SU-DHL-6 (cell line): ENCODE data around the gene RHOBTB3.

Experiments used
- EZH2phosphoT487 ChIP-seq: fragments of 200-600 bp; sonication (generic), shearing (Covaris generic); conservative IDR thresholded peaks from 2 replicates; pipeline ENCODE4 v1.6.1; 2018; ENCODE audit warnings: mild to moderate bottlenecking, antibody characterized with exemption, low read length, moderate library complexity, mixed read lengths
- TF ChIP-seq, protein P1 (sequence below): fragments of 200-600 bp; sonication (generic); IDR thresholded peaks from one replicate; pipeline ENCODE4 v1.5.1; 2017; ENCODE audit warnings: antibody characterized with exemption, mild to moderate bottlenecking, low read length, moderate library complexity; ENCODE audit not compliant: insufficient read depth, poor library complexity, severe bottlenecking

DNA sequence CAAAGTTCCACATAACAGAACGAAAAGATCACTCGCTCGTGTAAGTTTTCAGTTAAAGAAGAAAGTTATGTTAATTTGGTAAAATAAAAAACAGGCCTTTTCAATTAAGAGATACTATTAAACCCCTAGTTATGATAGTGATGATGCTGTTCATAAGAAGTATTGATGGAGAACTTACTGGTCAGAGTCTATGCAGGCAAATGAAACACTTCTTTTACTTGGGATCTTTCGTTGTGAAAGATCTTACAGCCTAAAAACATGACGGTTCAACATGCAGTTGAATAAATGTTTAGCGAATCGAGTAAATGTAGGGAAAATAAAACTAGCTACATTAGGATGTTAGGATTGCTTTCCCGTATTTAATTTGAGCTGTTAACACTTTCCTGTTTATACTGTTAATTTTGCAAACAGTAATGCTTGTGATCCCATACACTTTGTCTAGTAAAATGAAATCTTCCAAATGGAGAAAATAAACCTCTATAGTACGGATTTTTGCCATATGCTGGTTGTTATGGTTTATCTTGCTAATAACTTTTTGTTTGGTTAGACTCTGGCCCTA is 2.0 kb downstream of the RHOBTB3 start:
- TF ChIP-seq, protein P1, sequence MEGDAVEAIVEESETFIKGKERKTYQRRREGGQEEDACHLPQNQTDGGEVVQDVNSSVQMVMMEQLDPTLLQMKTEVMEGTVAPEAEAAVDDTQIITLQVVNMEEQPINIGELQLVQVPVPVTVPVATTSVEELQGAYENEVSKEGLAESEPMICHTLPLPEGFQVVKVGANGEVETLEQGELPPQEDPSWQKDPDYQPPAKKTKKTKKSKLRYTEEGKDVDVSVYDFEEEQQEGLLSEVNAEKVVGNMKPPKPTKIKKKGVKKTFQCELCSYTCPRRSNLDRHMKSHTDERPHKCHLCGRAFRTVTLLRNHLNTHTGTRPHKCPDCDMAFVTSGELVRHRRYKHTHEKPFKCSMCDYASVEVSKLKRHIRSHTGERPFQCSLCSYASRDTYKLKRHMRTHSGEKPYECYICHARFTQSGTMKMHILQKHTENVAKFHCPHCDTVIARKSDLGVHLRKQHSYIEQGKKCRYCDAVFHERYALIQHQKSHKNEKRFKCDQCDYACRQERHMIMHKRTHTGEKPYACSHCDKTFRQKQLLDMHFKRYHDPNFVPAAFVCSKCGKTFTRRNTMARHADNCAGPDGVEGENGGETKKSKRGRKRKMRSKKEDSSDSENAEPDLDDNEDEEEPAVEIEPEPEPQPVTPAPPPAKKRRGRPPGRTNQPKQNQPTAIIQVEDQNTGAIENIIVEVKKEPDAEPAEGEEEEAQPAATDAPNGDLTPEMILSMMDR = no peak
- no peak for TF ChIP-seq EZH2phosphoT487
